Mesenchymal stem cell (in vitro differentiated cells and primary cell): ENCODE measurements around the gene GPRC5A.

Experiments used
- DNase-seq: peaks from one replicate; pipeline ENCODE4 v3.0.0-alpha.2; 2013
- H2AFZ ChIP-seq: one replicate; pipeline ENCODE4 v1.6.1; 2013; ENCODE audit warnings: low read depth, mild to moderate bottlenecking, control low read depth, inconsistent platforms, low read length, moderate library complexity
- H2AK5ac ChIP-seq: 2 replicates; pipeline ENCODE4 v1.6.1; 2013; ENCODE audit warnings: low read length, moderate library complexity, mild to moderate bottlenecking, inconsistent platforms; ENCODE audit not compliant: severe bottlenecking
- H2BK120ac ChIP-seq: one replicate; pipeline ENCODE4 v1.6.1; 2013; ENCODE audit warnings: low read depth, mild to moderate bottlenecking, inconsistent platforms, low read length, moderate library complexity
- H2BK12ac ChIP-seq, 2 experiments: one replicate each; pipeline ENCODE4 v1.6.1; 2013; ENCODE audit warnings: inconsistent platforms in 2 of 2, low read length in 2 of 2, mild to moderate bottlenecking in 2 of 2, moderate library complexity in 2 of 2, control low read depth in 1 of 2
- H2BK15ac ChIP-seq: one replicate; pipeline ENCODE4 v1.6.1; 2013; ENCODE audit warnings: mild to moderate bottlenecking, low read depth, inconsistent platforms; ENCODE audit not compliant: poor library complexity, severe bottlenecking
- H2BK5ac ChIP-seq: 2 replicates; pipeline ENCODE4 v1.6.1; 2013; ENCODE audit warnings: low read depth, mild to moderate bottlenecking, low read length, control low read depth, inconsistent platforms; ENCODE audit not compliant: poor library complexity, severe bottlenecking
- H3K14ac ChIP-seq, 2 experiments: one replicate each; pipeline ENCODE4 v1.6.1; 2013; ENCODE audit warnings: inconsistent platforms in 2 of 2, low read length in 2 of 2, control low read depth in 1 of 2, mild to moderate bottlenecking in 1 of 2, moderate library complexity in 1 of 2
- H3K18ac ChIP-seq, 2 experiments: one replicate each; pipeline ENCODE4 v1.6.1; 2013; ENCODE audit warnings: inconsistent platforms in 2 of 2, low read length in 2 of 2, control low read depth in 1 of 2, low read depth in 1 of 2, mild to moderate bottlenecking in 1 of 2
- H3K23ac ChIP-seq, 2 experiments: one replicate each; pipeline ENCODE4 v1.6.1; 2013; ENCODE audit warnings: inconsistent platforms in 2 of 2, low read length in 2 of 2, mild to moderate bottlenecking in 2 of 2, moderate library complexity in 2 of 2, control low read depth in 1 of 2
- H3K27ac ChIP-seq: 2 replicates; pipeline ENCODE4 v1.5.1; 2013; ENCODE audit warnings: mild to moderate bottlenecking, moderate library complexity, low read length, control low read depth, inconsistent platforms; ENCODE audit not compliant: poor library complexity, severe bottlenecking
- H3K27me3 ChIP-seq, 2 experiments: 2 replicates each; pipeline versions ENCODE4 v1.6.1 to v1.7.0; 2013; ENCODE audit warnings: low read length in 2 of 2, mild to moderate bottlenecking in 2 of 2, moderate library complexity in 2 of 2, control low read depth in 1 of 2, inconsistent platforms in 1 of 2; ENCODE audit not compliant: control insufficient read depth in 1 of 2, insufficient read depth in 1 of 2
- H3K36me3 ChIP-seq, 2 experiments: 2 replicates each; pipeline versions ENCODE4 v1.6.1 to v1.7.0; 2013; ENCODE audit warnings: low read length in 2 of 2, control low read depth in 1 of 2, inconsistent platforms in 1 of 2, low read depth in 1 of 2, mild to moderate bottlenecking in 1 of 2; ENCODE audit not compliant: insufficient read depth in 2 of 2, control insufficient read depth in 1 of 2
- H3K4ac ChIP-seq, 2 experiments: one replicate each; pipeline ENCODE4 v1.6.1; 2013; ENCODE audit warnings: inconsistent platforms in 2 of 2, low read length in 2 of 2, mild to moderate bottlenecking in 2 of 2, moderate library complexity in 2 of 2, control low read depth in 1 of 2, low read depth in 1 of 2
- H3K4me1 ChIP-seq: 2 replicates; pipeline ENCODE4 v1.6.1; 2013; ENCODE audit warnings: low read depth, low read length, control low read depth; ENCODE audit not compliant: control insufficient read depth, insufficient read depth
- H3K4me2 ChIP-seq: 2 replicates; pipeline ENCODE4 v1.6.1; 2013; ENCODE audit warnings: low read length, mild to moderate bottlenecking, inconsistent platforms; ENCODE audit not compliant: poor library complexity, severe bottlenecking
- H3K4me3 ChIP-seq, 2 experiments: 2 replicates each; pipeline versions ENCODE4 v1.5.1 to v1.7.0; 2013; ENCODE audit warnings: low read length in 2 of 2, mild to moderate bottlenecking in 2 of 2, control low read depth in 1 of 2, low read depth in 1 of 2; ENCODE audit not compliant: insufficient read depth in 1 of 2
- H3K79me1 ChIP-seq: replicated peaks from 2 replicates; pipeline ENCODE4 v1.6.1; 2013; ENCODE audit warnings: mild to moderate bottlenecking, control low read depth, low read length, inconsistent platforms; ENCODE audit not compliant: poor library complexity, severe bottlenecking
- H3K9ac ChIP-seq: 2 replicates; pipeline ENCODE4 v1.7.0; 2013; ENCODE audit warnings: mild to moderate bottlenecking, low read length, moderate library complexity
- H3K9me3 ChIP-seq: 2 replicates; pipeline ENCODE4 v1.7.0; 2013; ENCODE audit warnings: mild to moderate bottlenecking, low read length; ENCODE audit not compliant: control insufficient read depth
- H4K8ac ChIP-seq: one replicate; pipeline ENCODE4 v1.6.1; 2013; ENCODE audit warnings: inconsistent platforms, mild to moderate bottlenecking, low read length, moderate library complexity
- H4K91ac ChIP-seq: one replicate; pipeline ENCODE4 v1.6.1; 2013; ENCODE audit warnings: mild to moderate bottlenecking, low read length, inconsistent platforms
- WGBS: methylation state at CpG from one replicate; pipeline ENCODE4 v1.1.7; 2013; ENCODE audit warnings: mixed read lengths; 5-methylcytosine and 5-hydroxymethylcytosine counted together

The GPRC5A gene

GRCh38 chr12:12918781-12919389, 27.5 kb downstream of the GPRC5A start:
- Histone ChIP-seq H3K18ac (no peak overlapping the region), H4K8ac (no peak overlapping the region), H3K23ac (no peak overlapping the region), H3K27me3 (no peaks in the 10 kb centered on the region), H2AK5ac (no peak overlapping the region), H2BK5ac (no peak overlapping the region), H4K91ac (no peak overlapping the region), H3K9me3 (no peaks in the 10 kb centered on the region), H3K36me3 (peaks cover 0 to 2% of the 10 kb centered on the region in 2 experiments), H2BK120ac (no peak overlapping the region), H3K14ac (no peak overlapping the region), H3K27ac (no peak overlapping the region), H2AFZ (no peak overlapping the region), H3K79me1 (no peaks in the 10 kb centered on the region), H3K9ac (no peak overlapping the region), H3K4ac (no peak overlapping the region), H3K4me2 (no peak overlapping the region), H3K4me3 (no peak overlapping the region), H3K4me1 (no peaks in the 10 kb centered on the region), H2BK15ac (no peak overlapping the region), H2BK12ac (no peak overlapping the region)
- DNase-seq: no peak
- WGBS: 71% methylated on average over 6 of the region's 6 CpGs

DNA sequence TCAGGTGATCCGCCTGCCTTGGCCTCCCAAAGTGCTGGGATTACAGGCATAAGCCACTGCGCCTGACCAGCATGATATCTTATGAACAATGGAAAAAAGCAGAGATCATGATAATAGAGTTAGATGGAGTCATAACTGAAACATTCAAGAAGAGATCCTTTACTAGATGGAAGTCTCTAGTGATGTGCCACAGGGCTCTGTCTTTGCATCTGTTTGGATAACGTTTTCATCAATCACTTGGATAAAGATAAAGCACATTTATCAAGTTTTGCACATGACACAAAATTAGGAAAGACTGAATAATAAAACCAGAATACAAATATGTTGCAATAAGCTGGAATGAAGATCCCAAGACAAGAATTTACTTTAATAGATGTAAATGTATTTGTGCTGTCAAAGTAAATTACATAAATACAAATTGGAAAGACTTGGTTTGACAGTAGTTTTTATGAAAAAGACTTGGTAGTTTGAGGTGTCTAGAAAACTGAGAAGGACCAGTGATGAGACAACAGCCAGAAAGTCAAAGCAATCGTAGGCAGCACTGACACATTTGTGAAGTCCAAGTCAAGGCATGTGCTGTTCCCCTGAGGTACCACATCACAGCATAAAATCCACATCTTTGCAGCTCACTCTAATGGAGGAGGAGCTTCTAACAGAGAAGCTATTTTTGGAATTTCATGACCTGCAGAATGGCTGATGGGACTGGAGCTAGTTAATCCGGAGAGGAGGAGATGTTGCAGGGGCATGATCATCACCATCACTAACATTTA, 28.5 kb downstream of the GPRC5A start:
- WGBS: 96% methylated on average over 3 of the region's 5 CpGs
- H3K27me3 ChIP-seq: no peaks in the 10 kb centered on the region
- H3K4me3 ChIP-seq: no peak overlapping the region
- no peak overlapping the region for H2BK5ac ChIP-seq
- no peak overlapping the region for H3K14ac ChIP-seq
- H3K4me1 ChIP-seq: no peaks in the 10 kb centered on the region
- no peak overlapping the region for H3K4me2 ChIP-seq
- peaks cover 0 to 2% of the 10 kb centered on the region in 2 experiments for H3K36me3 ChIP-seq
- H3K9me3 ChIP-seq: no peaks in the 10 kb centered on the region
- H2BK120ac ChIP-seq: no peak overlapping the region
- no peaks in the 10 kb centered on the region for H3K79me1 ChIP-seq
- H3K9ac ChIP-seq: peak overlapping the region; percentile 0
- H2AK5ac ChIP-seq: no peak overlapping the region
- H2BK15ac ChIP-seq: no peak overlapping the region
- H2BK12ac ChIP-seq: no peak overlapping the region
- H4K8ac ChIP-seq: no peak overlapping the region
- no peak overlapping the region for H3K23ac ChIP-seq
- H4K91ac ChIP-seq: no peak overlapping the region
- no peak overlapping the region for H3K27ac ChIP-seq
- DNase-seq: no peak
- no peak overlapping the region for H3K18ac ChIP-seq
- no peak overlapping the region for H3K4ac ChIP-seq
- H2AFZ ChIP-seq: no peak overlapping the region

DNA sequence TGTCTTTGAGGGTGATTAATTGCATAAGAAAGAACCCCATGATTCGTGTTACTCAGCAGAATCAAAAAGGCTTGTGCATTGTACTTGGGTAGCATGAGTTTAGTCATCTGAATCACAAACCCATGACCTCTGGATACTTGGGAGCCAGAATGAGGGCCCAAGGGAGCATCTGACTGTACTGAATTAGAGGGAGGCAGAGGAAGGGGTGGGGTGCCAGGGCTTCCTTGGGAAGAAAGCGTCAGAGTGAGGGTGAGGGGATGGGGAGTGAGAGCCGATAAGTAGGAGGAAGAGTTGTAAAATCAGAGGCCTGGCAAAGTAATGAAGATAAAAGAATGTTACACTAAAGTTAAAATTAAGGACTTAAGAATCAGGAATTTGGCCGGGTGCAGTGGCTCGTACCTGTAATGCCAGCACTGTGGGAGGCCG, 30.8 kb downstream of the GPRC5A start:
- Histone ChIP-seq H3K36me3 (no peaks in the 10 kb centered on the region), H2BK12ac (no peak overlapping the region), H3K9me3 (no peaks in the 10 kb centered on the region), H3K27ac (no peak overlapping the region), H2AK5ac (no peak overlapping the region), H2BK120ac (no peak overlapping the region), H2BK5ac (no peak overlapping the region), H3K4ac (no peak overlapping the region), H3K18ac (no peak overlapping the region), H4K8ac (peak overlapping the region; percentile 46), H3K9ac (peak overlapping the region; percentile 73), H2BK15ac (no peak overlapping the region), H3K23ac (no peak overlapping the region), H3K27me3 (no peaks in the 10 kb centered on the region), H3K14ac (no peak overlapping the region), H3K79me1 (no peaks in the 10 kb centered on the region), H2AFZ (no peak overlapping the region), H3K4me2 (no peak overlapping the region), H4K91ac (no peak overlapping the region), H3K4me1 (peaks cover 5% of the 10 kb centered on the region), H3K4me3 (no peak overlapping the region)
- peak; percentile 60 for DNase-seq
- WGBS: 48% methylated on average over 6 of the region's 6 CpGs

DNA sequence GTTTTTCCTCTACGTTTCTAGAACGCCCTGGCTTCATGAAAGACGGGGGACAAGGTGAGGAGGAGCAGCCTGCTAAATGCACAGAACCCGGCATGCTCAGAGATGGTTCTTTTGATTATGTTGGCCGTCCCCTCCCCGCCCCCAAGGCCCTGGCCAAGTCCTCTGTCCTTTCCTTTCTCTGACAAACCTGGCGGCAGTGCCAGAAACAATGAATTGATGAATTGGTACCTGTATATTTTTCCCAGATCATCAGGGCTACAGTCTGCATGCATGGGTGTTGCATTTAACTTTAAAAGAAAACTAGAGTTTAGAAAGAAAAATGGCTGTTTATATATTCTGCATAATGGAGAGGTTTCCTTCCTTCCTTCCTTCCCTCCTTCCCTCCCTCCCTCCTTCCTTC, 31.6 kb downstream of the GPRC5A start:
- H3K36me3 ChIP-seq: no peaks in the 10 kb centered on the region
- no peak overlapping the region for H4K91ac ChIP-seq
- no peak overlapping the region for H2AFZ ChIP-seq
- H3K79me1 ChIP-seq: no peaks in the 10 kb centered on the region
- H3K9ac ChIP-seq: no peak overlapping the region
- 98% methylated on average over 4 of the region's 7 CpGs for WGBS
- no peak overlapping the region for H3K27ac ChIP-seq
- H3K4me2 ChIP-seq: no peak overlapping the region
- no peak overlapping the region for H2BK15ac ChIP-seq
- no peak overlapping the region for H2AK5ac ChIP-seq
- H2BK120ac ChIP-seq: no peak overlapping the region
- no peak overlapping the region for H3K4me3 ChIP-seq
- no peaks in the 10 kb centered on the region for H3K27me3 ChIP-seq
- no peak overlapping the region for H3K14ac ChIP-seq
- no peak for DNase-seq
- no peak overlapping the region for H2BK5ac ChIP-seq
- peaks cover 5% of the 10 kb centered on the region for H3K4me1 ChIP-seq
- H3K18ac ChIP-seq: no peak overlapping the region
- no peak overlapping the region for H4K8ac ChIP-seq
- H3K4ac ChIP-seq: no peak overlapping the region
- H3K23ac ChIP-seq: no peak overlapping the region
- H3K9me3 ChIP-seq: no peaks in the 10 kb centered on the region
- no peak overlapping the region for H2BK12ac ChIP-seq
